Kidney epithelial cell (primary cell): ENCODE data around the gene CFAP45. TPM values are rescaled to one million over a fixed set of nuclear protein-coding genes. Genes with fewer than 3 reads are reported as not detected.

Source experiments
- DNase-seq: peaks from one replicate; pipeline ENCODE4 v3.0.0-alpha.2; 2010; ENCODE audit warnings: low read depth
- H3K27me3 ChIP-seq: 2 replicates; pipeline ENCODE4 v1.6.0; 2011; ENCODE audit warnings: low read length; ENCODE audit not compliant: control insufficient read depth, insufficient read depth
- H3K36me3 ChIP-seq: 2 replicates; pipeline ENCODE4 v1.5.1; 2011; ENCODE audit warnings: low read length; ENCODE audit not compliant: control insufficient read depth, insufficient read depth
- H3K4me3 ChIP-seq: 2 replicates; pipeline ENCODE4 v1.5.1; 2011; ENCODE audit warnings: low read depth, mild to moderate bottlenecking, control low read depth, low read length
- total RNA-seq: library from RNA; depleted of rRNA; stranded (reverse); fragments of >200 nt; gene quantifications from 2 replicates; pipeline ENCODE4 v1.2.3, GENCODE V29; 2015
- TF ChIP-seq, protein P1 (sequence below): IDR thresholded peaks from 2 replicates; pipeline ENCODE4 v1.5.1; 2011; ENCODE audit warnings: mild to moderate bottlenecking, moderate library complexity, low read length, control low read depth, inconsistent platforms; ENCODE audit not compliant: insufficient read depth, poor library complexity, severe bottlenecking

CFAP45 gene, protein sequence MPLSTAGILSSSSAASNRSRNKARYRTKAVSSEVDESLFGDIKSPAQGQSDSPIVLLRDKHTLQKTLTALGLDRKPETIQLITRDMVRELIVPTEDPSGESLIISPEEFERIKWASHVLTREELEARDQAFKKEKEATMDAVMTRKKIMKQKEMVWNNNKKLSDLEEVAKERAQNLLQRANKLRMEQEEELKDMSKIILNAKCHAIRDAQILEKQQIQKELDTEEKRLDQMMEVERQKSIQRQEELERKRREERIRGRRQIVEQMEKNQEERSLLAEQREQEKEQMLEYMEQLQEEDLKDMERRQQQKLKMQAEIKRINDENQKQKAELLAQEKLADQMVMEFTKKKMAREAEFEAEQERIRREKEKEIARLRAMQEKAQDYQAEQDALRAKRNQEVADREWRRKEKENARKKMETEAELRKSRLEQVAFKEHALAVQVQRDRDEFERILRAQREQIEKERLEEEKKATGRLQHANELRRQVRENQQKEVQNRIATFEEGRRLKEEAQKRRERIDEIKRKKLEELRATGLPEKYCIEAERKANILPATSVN
- total RNA-seq: 0.21 and 2.0 TPM in 2 replicates

DNA sequence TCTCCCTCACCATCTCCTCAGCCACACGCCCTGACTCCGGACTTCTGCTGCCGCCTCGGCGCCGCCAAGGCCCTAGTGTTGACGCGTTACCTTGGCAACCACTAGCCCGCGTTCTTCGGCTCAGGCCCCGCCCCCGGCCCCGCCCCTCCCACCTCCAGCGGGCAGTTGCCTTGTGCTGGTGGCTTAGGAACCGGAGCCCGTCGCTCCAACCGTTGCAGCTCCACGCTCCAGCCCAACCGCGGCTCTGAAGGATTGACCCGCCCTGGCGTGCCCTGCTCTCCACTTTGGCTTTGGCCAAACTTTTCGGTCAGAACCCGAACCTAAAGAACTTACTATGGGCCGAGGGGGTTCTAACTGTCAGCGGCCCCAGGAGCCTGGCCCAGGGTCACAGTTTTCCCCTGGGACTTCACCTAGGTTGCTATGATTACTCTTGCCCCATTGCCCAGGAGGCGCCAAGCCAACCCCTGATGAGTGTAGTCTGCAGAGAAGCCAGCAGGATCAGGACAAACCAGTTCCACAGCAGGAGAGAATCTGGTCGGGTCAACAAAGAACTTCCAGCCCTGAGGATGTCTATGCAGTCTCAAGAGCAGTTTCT, at the start of gene CFAP45:
Gene CFAP45, minus strand, starts transcription at position 80 of the 595 bp plus-strand sequence. Its CDS starts 67 bp downstream, at position 13.
- Histone ChIP-seq H3K36me3 (no peaks in the 10 kb centered on the region), H3K27me3 (no peaks in the 10 kb centered on the region), H3K4me3 (no peak within 1 kb of the TSS)
- TF ChIP-seq, protein P1, sequence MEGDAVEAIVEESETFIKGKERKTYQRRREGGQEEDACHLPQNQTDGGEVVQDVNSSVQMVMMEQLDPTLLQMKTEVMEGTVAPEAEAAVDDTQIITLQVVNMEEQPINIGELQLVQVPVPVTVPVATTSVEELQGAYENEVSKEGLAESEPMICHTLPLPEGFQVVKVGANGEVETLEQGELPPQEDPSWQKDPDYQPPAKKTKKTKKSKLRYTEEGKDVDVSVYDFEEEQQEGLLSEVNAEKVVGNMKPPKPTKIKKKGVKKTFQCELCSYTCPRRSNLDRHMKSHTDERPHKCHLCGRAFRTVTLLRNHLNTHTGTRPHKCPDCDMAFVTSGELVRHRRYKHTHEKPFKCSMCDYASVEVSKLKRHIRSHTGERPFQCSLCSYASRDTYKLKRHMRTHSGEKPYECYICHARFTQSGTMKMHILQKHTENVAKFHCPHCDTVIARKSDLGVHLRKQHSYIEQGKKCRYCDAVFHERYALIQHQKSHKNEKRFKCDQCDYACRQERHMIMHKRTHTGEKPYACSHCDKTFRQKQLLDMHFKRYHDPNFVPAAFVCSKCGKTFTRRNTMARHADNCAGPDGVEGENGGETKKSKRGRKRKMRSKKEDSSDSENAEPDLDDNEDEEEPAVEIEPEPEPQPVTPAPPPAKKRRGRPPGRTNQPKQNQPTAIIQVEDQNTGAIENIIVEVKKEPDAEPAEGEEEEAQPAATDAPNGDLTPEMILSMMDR: no peak
- DNase-seq: no peak

DNA sequence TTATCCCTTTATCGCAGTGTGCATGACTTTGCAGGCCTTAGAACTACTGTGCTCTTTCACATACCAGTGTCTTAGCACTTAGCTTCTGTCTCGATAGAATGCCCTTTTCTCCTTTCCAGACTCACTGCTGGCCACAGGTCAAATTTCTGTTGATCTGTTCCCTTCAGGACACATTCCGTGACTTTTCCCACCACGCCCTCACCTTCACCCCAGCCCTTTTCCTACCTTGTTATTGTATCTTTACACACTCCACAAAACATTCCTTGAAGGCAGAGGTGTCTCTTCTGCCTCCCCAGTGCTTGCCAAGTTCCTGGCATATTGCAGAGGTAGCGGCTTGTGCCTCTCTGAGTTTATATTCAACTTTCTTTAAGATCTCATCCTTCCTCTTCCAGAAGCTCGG, 49.2 kb upstream of the CFAP45 start:
- H3K27me3 ChIP-seq: peaks cover 35% of the 10 kb centered on the region
- TF ChIP-seq, protein P1: no peak
- DNase-seq: no peak

DNA sequence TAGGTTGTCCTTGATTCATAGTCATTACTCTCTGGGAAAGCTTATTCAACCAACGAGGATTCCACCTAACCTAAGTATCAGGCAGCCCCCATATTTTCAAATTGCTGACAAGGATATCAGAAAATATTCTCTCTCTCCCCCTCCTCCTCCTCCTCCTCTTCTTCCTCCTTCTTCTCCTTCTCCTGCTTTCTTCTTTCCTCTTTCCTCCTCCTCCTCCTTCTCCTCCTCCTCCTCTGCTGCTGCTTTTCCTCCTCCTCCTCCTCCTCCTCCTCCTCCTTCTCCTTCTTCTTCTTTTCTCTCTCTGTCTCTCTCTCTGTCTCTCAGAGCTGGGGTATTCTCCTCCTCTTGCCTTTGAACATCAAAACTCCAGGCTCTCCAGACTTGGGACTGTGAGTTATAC, 48.0 kb upstream of the CFAP45 start:
- Histone ChIP-seq H3K36me3 (no peaks in the 10 kb centered on the region), H3K4me3 (no peak overlapping the region), H3K27me3 (peaks cover 43% of the 10 kb centered on the region)
- TF ChIP-seq, protein P1: no peak
- DNase-seq: no peak

More for the DNA sequence above, 49.2 kb upstream of the CFAP45 start:
- Histone ChIP-seq H3K4me3 (no peak overlapping the region), H3K36me3 (no peaks in the 10 kb centered on the region)

DNA sequence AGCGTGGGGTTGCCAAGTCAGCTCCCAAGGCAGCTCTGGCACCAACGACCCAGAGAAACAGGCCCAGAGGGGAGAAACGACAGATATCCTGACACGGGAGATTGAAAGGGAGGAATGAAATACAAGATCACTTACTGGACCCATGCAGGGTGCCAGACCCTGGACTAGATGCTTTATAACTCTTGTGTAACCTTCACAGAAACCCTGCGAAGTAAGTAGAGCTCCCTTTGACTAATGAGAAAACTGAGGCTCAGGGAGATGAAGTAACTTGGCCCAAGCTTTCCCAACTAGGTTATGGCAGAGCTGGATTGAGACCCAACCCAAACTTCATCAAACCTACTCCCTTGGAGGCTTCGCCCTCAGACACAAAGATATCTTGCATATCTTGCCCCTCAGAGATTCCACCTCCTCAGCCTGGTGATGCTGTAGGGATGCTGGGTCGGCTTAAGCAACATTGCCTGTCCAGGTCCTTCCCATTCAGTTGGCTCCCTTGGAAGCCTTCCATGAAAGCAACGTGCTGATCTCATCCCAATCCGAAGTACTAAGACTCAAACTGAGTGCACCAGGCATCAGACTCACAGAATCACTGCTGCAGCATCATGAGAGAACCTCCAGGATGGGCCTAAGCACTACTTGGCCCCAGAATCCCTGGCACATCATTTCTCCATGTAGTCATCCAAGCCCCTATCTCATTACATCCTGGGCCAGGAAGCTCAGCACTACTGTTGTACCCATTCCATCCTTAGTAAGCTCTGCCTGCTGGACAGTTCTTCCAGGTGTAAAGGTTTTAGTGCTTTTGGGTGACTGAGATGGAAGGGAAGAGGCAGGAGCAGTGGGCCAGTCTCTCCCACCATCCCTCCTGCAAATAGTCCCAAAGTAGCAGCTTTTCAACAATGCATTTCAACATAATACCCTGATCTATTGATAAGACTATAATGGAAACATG, 46.5 kb upstream of the CFAP45 start:
- peak overlapping the region; percentile 41 for H3K4me3 ChIP-seq
- peaks cover 53% of the 10 kb centered on the region for H3K27me3 ChIP-seq
- no peak for DNase-seq
- TF ChIP-seq, protein P1: no peak
- H3K36me3 ChIP-seq: no peaks in the 10 kb centered on the region

DNA sequence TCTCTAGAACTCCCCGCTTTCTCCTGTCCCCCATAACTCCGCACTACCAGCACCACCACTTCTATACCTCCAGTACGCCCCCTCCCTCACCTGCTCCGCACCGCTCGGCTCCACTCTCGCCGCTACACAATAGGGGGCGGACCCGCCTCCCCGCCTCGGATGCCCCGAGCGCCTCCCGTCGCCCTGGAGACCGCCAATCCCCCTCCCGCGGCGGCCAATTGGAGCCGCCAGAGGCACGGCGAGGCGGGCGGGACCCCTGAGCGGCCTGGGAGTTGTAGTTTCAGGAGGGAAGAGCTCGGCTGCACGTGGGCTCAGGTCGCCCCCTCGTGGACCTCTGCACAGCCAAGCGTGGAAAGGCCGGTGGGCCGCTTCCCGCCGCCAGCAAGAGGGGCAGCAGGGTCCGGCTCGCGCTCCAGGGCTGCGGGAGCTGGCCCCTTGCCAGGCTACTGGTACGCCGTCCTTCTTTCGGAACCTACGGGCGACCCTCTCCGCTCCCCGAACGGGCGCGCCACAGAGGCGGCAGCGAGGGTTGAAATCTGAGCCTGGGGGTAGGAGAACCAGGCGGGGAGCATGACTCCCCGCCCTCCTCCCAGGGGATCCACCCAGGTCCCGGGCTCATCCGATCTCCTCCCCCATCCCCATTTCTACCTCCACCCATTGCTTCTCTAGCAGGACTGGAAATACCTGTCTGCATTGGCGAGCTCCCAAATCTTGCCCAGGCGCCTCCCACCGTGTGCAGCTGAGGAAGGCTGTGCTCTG, 45.7 kb upstream of the CFAP45 start, which contains the start of gene IGSF9:
Gene IGSF9, minus strand, starts transcription at position 131 of the 759 bp plus-strand sequence. CDS start 2,159 bp downstream, outside the sequence.
- H3K27me3 ChIP-seq: peaks cover 53% of the 10 kb centered on the region
- TF ChIP-seq, protein P1: peak; percentile 19
- DNase-seq: no peak
- peak within 1 kb of the TSS; percentile 41 for H3K4me3 ChIP-seq
- H3K36me3 ChIP-seq: no peaks in the 10 kb centered on the region
